ENCODE data around the gene GPR155. TPM values are rescaled to one million over a fixed set of nuclear protein-coding genes. Genes with fewer than 3 reads are reported as not detected.

The GPR155 gene
- total and polyA plus RNA-seq, 2 experiments from 2014 or later = 1.2 to 1.3 TPM

DNA sequence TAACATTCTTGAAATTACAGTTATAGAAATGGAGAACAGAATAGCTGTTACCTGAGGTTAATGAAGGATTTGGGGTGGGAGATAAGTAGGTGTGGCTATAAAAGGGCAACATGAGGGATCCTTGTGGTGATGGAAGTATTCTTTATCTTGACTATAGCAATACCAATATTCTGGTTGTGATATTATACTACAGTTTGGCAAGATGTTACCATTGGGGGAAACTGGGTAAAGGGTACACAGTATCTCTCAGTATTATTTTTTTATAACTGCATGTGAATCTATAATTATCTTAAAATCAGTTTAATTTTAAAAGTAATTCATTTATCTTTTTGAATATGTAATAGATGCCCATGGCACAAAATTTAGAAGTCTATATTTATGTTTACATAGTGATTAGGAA lies 83.2 kb downstream of the GPR155 start (continued):
- TF ChIP-seq, protein P1, sequence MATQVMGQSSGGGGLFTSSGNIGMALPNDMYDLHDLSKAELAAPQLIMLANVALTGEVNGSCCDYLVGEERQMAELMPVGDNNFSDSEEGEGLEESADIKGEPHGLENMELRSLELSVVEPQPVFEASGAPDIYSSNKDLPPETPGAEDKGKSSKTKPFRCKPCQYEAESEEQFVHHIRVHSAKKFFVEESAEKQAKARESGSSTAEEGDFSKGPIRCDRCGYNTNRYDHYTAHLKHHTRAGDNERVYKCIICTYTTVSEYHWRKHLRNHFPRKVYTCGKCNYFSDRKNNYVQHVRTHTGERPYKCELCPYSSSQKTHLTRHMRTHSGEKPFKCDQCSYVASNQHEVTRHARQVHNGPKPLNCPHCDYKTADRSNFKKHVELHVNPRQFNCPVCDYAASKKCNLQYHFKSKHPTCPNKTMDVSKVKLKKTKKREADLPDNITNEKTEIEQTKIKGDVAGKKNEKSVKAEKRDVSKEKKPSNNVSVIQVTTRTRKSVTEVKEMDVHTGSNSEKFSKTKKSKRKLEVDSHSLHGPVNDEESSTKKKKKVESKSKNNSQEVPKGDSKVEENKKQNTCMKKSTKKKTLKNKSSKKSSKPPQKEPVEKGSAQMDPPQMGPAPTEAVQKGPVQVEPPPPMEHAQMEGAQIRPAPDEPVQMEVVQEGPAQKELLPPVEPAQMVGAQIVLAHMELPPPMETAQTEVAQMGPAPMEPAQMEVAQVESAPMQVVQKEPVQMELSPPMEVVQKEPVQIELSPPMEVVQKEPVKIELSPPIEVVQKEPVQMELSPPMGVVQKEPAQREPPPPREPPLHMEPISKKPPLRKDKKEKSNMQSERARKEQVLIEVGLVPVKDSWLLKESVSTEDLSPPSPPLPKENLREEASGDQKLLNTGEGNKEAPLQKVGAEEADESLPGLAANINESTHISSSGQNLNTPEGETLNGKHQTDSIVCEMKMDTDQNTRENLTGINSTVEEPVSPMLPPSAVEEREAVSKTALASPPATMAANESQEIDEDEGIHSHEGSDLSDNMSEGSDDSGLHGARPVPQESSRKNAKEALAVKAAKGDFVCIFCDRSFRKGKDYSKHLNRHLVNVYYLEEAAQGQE (IDR thresholded peaks at IDR 0.05; ENCODE audit: unreplicated experiment) = no peak
- TF ChIP-seq, protein P2, sequence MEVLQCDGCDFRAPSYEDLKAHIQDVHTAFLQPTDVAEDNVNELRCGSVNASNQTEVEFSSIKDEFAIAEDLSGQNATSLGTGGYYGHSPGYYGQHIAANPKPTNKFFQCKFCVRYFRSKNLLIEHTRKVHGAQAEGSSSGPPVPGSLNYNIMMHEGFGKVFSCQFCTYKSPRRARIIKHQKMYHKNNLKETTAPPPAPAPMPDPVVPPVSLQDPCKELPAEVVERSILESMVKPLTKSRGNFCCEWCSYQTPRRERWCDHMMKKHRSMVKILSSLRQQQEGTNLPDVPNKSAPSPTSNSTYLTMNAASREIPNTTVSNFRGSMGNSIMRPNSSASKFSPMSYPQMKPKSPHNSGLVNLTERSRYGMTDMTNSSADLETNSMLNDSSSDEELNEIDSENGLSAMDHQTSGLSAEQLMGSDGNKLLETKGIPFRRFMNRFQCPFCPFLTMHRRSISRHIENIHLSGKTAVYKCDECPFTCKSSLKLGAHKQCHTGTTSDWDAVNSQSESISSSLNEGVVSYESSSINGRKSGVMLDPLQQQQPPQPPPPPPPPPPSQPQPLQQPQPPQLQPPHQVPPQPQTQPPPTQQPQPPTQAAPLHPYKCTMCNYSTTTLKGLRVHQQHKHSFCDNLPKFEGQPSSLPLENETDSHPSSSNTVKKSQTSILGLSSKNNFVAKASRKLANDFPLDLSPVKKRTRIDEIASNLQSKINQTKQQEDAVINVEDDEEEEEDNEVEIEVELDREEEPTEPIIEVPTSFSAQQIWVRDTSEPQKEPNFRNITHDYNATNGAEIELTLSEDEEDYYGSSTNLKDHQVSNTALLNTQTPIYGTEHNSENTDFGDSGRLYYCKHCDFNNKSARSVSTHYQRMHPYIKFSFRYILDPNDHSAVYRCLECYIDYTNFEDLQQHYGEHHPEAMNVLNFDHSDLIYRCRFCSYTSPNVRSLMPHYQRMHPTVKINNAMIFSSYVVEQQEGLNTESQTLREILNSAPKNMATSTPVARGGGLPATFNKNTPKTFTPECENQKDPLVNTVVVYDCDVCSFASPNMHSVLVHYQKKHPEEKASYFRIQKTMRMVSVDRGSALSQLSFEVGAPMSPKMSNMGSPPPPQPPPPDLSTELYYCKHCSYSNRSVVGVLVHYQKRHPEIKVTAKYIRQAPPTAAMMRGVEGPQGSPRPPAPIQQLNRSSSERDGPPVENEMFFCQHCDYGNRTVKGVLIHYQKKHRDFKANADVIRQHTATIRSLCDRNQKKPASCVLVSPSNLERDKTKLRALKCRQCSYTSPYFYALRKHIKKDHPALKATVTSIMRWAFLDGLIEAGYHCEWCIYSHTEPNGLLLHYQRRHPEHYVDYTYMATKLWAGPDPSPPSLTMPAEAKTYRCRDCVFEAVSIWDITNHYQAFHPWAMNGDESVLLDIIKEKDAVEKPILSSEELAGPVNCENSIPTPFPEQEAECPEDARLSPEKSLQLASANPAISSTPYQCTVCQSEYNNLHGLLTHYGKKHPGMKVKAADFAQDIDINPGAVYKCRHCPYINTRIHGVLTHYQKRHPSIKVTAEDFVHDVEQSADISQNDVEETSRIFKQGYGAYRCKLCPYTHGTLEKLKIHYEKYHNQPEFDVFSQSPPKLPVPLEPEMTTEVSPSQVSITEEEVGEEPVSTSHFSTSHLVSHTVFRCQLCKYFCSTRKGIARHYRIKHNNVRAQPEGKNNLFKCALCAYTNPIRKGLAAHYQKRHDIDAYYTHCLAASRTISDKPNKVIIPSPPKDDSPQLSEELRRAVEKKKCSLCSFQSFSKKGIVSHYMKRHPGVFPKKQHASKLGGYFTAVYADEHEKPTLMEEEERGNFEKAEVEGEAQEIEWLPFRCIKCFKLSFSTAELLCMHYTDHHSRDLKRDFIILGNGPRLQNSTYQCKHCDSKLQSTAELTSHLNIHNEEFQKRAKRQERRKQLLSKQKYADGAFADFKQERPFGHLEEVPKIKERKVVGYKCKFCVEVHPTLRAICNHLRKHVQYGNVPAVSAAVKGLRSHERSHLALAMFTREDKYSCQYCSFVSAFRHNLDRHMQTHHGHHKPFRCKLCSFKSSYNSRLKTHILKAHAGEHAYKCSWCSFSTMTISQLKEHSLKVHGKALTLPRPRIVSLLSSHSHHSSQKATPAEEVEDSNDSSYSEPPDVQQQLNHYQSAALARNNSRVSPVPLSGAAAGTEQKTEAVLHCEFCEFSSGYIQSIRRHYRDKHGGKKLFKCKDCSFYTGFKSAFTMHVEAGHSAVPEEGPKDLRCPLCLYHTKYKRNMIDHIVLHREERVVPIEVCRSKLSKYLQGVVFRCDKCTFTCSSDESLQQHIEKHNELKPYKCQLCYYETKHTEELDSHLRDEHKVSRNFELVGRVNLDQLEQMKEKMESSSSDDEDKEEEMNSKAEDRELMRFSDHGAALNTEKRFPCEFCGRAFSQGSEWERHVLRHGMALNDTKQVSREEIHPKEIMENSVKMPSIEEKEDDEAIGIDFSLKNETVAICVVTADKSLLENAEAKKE (CRISPR knock-in tag; IDR thresholded peaks at IDR 0.05) = no peak
- TF ChIP-seq ZNF331 (CRISPR knock-in tag; IDR thresholded peaks at IDR 0.05; ENCODE audit: low read depth) (no peak), CREB1 (CRISPR knock-in tag; IDR thresholded peaks at IDR 0.05; ENCODE audit: low read depth) (no peak)

DNA sequence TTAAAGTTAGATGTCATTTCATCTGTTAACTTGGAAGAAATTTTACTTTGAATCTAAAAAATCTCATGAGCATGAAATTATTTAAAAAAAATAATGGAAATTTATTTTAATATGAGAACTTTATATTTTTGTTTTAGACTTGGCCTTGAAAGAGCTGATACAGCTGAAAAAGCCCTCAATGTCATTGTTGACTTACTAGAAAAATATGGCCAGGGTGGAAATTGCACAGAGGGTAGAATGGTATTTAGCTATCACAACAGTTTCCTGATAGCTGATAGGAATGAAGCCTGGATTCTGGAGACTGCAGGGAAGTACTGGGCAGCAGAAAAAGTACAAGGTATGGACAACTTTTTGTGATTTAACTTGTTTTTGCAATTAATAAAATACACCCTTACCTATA lies 86.0 kb downstream of the GPR155 start:
- Histone ChIP-seq H2AFZ (no peak overlapping the region), H3K27ac (ENCODE audit: low read depth) (no peak overlapping the region), H3K9me2 (ENCODE audit: insufficient read depth) (no peaks in the 10 kb centered on the region), H3K79me2 (replicated peaks; ENCODE audit: insufficient read depth) (no peaks in the 10 kb centered on the region), H3K4me1 (ENCODE audit: insufficient read depth) (no peaks in the 10 kb centered on the region), H3K4me2 (no peak overlapping the region), H3K36me3 (ENCODE audit: insufficient read depth) (no peaks in the 10 kb centered on the region), H4K20me1 (replicated peaks; ENCODE audit: insufficient read depth) (no peaks in the 10 kb centered on the region), H3K4me3 (no peak overlapping the region), H3F3A (replicated peaks; ENCODE audit: low read depth) (no peaks in the 10 kb centered on the region), H3K27me3 (ENCODE audit: insufficient read depth) (no peaks in the 10 kb centered on the region)
- TF ChIP-seq EZH2phosphoT487 (IDR thresholded peaks at IDR 0.05; ENCODE audit: unreplicated experiment) (no peak), NANOG (IDR thresholded peaks at IDR 0.05; ENCODE audit: borderline replicate concordance) (no peak)
- H3K4me3 Mint-ChIP-seq = no peak overlapping the region
- no peaks in the 10 kb centered on the region; the same call in 2 of the 3 replicates for H3K4me1 Mint-ChIP-seq
- no peaks in the 10 kb centered on the region; the same call in 2 of the 3 replicates for H3K36me3 Mint-ChIP-seq (ENCODE audit: low read depth)
- no peak for DNase-seq (ENCODE audit: low spot score)
- H3K27me3 Mint-ChIP-seq (ENCODE audit: insufficient read depth, low read depth, poor library complexity) = no peaks in the 10 kb centered on the region
- no peak for ATAC-seq
- H3K27ac Mint-ChIP-seq = no peak overlapping the region
- H3K9me3 Mint-ChIP-seq = no peaks in the 10 kb centered on the region
